Embryonic facial prominence (tissue), 1 donor: Measurements from ENCODE around the gene SERPINB11.
"Not testable (repeated sequence)": the region's sequence is repeated elsewhere in the genome, so short reads cannot be mapped to it uniquely, and the experiment has no call there.

ENCODE experiments used
- DNase-seq: peaks from one replicate; pipeline ENCODE4 v3.0.0-alpha.2; 2016; ENCODE audit errors: extremely low spot score

Gene SERPINB11

DNA sequence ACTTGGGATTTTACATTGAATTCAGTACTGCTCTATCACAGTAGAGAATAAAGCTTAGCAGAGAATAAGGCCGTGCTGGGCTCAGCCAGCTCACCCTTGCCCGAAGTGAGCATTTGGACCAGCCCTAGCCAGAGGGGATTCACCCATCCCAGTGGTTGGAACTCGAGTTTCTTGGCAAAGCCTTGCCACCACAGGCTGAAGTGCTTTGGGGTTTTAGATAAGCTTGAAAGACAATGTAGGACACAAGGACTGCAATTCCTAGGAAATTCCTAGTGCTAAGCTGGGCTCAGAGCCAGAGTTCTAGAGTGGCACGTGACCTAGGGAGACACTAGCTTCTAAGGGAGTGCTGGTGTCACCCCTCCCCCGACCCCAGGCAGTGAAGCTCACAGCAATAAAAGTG lies 28.0 kb downstream of the SERPINB11 start:
- DNase-seq: no peak

DNA sequence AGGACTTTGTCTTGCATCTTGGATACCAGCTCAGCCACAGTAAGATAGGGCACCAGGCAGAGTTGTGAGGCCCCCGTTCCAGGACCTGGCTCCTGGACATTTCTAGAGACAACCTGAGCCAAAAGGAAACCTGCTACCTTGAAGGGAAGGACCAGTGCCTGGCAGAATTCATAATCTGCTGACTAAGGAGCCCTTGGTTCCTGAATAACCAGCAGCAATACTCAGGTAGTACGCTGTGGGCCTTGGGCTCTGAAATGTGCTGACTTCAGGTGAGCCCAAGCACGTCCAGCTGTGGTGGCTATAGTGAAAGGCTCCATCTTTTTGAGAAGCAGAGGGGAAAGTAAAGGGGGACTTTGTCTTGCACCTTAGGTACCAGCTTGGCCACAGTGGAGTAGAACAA lies 28.5 kb downstream of the SERPINB11 start:
- DNase-seq: no peak

DNA sequence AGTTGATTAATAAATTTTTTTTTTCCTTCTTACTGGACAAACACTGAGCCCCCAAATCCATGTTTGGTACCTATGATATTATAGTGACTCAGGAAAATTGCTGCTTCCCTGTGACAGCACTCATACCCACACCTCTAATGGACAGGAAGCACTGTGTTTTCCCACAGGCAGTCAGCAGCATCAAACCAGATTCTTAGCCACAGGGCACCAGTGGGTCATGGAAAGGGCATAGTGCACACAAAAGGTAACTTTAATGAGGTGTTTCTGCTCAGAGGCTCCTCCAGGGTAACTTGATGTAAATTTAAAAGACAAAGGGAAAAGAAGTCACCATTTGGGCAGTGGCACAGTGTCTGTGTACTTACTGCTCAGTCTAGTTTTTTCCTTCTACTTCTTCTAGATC lies 34.1 kb downstream of the SERPINB11 start:
- no peak for DNase-seq

DNA sequence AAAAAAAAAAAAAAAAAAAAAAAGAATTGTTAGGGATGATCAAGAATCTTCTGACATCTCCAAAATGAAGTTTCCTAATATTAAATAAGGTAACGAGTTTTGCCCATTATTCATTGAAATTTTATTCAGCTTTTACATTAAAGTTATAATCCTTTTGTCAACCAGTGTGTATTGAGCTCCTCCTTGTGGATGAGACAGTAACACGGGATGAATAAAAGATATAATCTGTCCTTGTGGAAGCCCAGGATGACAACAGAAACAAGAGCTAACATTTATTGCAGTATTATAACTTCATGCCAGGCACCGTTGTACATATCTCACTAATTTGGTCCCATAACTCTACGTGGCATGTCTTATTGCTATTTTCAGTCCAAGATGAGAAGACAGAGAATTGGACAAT lies 39.0 kb downstream of the SERPINB11 start:
- DNase-seq: no peak

DNA sequence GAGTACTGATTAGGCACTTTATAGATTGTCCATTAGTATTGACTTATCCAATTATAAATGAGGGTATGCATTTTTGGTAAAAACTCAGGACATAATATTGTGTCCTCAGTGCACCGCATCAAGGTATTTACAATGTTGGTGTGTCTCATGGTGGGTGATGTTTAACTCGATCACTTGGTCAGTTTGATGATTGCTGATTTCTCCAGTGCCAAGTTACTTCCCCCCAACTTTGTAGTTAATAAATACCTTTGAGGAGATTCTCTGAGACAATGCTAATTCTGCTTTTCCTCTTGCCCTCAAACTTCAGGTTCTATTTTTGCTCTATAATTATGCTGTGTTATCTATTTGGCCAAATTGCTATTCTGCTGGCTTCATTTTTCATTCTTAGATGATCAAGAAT lies 44.2 kb downstream of the SERPINB11 start:
- DNase-seq: no peak

DNA sequence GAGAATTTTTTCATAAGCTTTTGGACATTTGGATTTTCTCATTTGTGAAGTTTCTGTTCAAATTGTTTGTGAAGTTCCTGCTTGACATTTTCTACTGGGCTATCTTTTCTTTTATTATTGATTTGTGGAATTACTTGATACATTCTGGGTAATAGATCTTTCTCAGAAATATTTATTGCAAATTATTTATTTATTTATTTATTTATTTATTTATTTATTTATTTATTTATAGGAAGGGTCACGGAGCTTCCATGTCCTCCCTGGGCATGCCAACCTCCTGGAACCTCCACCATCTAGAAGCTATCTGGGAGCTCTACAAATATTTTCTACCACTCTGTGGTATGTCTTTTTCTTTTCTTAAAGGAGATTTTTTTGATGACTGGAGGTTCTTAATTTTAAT lies 46.7 kb downstream of the SERPINB11 start:
- no peak for DNase-seq

DNA sequence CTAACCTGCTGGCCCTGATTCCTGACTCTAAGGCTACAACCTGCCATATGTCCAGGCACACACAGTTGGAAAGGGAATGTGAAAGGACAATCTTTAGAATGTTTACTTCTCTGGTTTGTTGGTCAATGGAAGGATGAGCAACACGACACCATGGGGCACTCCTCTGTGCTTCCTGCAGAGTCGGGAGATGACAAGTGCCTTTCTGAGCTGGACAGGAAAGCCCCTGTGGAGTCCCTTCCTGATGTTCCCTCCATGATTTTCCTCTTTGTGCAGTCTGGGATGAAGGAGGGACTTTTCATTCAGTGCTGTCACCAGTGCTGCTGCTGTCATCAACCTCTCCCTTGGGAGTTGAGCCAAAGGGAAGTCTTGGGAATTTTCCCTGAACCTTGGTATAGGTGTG lies 49.9 kb downstream of the SERPINB11 start:
- DNase-seq: no peak

DNA sequence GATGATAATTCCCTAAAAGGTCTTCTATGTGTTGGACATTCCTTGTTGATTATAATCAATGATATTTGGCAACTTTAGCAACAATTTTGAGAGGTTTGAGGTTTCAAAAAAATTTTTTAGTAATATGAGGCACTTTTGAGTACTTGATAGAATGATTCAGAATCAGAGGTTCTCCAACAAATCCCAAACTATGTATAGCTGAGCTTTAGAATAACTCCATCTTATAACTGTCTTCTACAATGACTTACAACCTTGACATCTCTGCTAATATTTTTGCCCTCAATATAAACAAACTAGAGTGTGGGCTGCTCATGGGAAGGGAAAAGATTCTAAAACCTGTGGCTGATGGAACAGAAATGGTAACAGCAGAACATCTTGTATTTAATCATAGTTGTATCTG lies 50.9 kb downstream of the SERPINB11 start:
- no peak for DNase-seq

DNA sequence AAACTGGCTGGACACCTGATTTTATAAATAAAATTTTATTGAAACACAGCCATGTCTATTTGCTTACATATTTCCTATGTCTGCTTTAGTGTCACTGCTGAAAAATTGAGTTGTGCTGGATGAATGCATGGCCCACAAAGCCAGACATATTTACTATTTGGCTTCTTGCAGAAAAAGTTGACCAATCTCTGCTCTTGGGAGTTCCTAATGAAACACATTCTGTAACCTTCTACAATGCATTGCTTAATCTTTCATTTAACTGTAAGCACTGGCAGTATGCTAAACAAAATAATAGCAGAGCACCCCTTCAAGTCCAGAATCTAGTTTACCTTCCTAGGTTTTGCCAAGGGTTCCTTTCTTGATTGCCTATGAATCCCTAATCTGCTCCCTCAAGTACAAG lies 54.8 kb downstream of the SERPINB11 start:
- no peak for DNase-seq

DNA sequence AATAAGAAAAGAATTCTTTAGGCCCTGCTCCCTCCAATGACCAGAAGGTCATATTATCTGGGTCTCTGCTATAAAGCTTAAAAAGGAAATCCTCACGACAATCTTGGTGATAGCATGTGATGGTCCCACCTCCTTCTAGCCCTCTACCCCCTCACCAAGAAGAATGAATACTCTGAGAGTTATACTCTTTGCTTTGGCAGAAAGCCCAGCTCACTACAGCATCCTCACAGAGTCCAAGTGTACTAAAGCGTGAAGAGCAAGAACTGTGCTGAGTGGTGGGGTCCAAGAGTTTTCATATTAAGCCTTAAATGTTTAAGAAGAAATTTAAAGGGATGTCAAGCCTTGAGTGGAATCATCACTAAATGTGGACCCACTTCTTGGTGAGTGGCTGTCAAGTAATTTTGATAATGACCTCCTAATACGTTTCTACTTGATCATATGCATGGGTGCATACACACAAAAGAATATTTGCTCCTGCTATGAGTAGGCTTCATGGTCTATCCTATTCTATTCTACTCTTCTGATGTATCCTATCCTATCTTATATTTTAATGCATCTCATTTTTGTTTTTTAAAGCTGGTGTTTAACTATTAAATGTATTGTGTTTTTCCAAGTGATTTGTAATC lies 56.0 kb downstream of the SERPINB11 start:
- DNase-seq: no peak

DNA sequence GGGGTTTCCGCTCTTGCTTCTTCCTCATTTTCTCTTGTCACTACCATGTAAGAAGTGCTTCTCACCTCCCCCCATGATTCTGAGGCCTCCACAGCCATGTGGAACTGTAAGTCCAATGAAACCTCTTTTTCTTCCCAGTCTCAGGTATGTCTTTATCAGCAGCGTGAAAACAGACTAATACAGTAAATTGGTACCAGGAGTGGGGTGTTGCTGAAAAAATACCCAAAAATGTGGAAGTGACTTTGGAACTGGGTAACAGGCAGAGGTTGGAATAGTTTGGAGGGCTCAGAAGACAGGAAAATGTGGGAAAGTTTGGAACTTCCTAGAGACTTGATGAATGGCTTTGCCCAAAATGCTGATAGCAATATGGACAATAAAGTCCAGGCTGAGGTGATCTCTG lies 57.0 kb downstream of the SERPINB11 start:
- not testable (repeated sequence) for DNase-seq

DNA sequence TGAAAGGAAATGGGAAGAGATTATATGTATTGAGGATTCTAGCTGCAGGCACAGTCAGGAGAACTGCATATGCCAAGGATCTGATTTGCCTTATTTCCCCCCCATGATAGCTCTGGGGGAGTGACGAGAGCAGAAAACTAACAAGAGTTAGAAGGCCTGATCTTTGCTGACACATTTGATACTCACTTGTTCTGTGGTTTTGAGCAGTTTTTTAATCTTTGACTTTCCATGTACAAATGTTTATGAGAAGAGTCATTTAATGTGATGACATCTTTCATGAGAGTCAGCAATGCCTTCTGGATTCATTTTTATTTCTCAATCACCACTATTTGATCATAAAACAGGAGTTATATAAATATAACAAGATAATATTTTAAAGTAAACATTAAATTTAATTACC lies 59.8 kb downstream of the SERPINB11 start:
- DNase-seq: no peak

DNA sequence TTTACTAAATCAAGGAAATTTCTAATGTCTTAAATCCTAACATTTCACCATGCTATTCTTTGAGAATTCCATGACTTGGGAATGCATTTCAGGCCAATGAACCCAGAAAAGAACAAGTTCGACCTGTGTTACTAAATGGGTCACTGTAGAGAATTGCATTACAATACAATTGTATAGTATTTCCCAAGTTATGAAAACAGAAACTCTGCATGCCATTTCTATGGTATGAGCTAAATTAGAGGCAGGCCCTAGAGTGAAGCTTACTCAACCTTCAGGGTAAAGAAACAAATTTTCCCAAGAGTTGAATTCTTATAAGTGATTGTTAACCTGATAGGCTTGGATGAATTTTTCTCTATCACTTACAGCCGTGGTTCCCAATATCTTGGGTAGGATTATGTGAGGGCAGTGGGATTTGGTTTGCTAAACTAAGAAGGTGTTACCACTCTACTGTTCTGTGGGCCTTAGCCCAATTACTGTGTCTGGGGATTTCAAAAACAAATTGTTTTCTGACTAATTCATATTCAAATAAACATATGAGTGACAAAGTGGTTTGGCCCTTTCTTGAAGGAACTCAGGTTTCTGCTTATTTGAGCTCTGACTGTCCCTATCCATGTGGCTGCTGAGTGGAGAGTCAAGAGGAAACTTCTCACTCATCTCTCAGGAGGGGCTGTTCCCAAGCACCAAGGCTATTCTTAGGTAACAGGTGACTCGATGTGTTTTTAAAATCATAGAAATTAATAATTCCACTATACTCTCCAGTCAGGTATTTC lies 61.3 kb downstream of the SERPINB11 start:
- DNase-seq: no peak

DNA sequence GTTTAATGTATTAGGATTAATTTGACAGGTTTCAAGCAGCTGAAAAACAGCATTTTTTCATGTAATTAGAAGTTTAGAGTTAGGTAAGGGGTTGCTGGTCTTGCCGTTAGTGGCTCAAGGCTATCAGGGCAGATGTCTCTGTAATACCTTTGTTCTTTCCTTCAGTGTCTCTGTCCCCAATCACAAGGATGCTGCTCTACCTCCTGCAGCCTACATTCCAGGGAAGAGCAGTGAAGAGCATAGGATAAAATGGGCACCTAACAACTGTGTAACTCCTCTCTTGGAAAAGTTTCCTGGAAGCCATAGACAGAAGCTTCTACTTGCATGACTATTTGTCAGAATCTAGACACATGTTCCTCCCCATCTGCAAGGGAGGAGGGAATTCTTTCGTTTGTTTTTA lies 63.1 kb downstream of the SERPINB11 start:
- no peak for DNase-seq
